Neutrophil (primary cell): ENCODE results near the gene TMEM271.

Experiments used
- H3K27ac ChIP-seq: fragments of 200-600 bp; sonication (generic); 2 replicates; pipeline ENCODE4 v1.5.1; 2016; ENCODE audit warnings: mild to moderate bottlenecking, moderate library complexity
- H3K27me3 ChIP-seq: fragments of 200-600 bp; sonication (generic); 2 replicates; pipeline ENCODE4 v1.6.0; 2016; ENCODE audit warnings: mild to moderate bottlenecking
- H3K36me3 ChIP-seq: fragments of 200-600 bp; sonication (generic); 2 replicates; pipeline ENCODE4 v1.5.1; 2017
- H3K4me1 ChIP-seq, 2 experiments: fragments of 200-600 bp in 1 of 2; sonication (generic) in 1 of 2; 1 replicate in 1 of 2; 2 replicates in 1 of 2; pipeline versions ENCODE4 v1.5.1 to v1.6.1; 2013 to 2016; ENCODE audit warnings: low read depth in 1 of 2, low read length in 1 of 2, mild to moderate bottlenecking in 1 of 2, moderate library complexity in 1 of 2; ENCODE audit not compliant: control insufficient read depth in 1 of 2, insufficient read depth in 1 of 2
- H3K4me3 ChIP-seq, 2 experiments: fragments of 200-600 bp in 1 of 2; sonication (generic) in 1 of 2; 1 replicate in 1 of 2; 2 replicates in 1 of 2; pipeline ENCODE4 v1.5.1; 2013 to 2016; ENCODE audit warnings: low read depth in 1 of 2, low read length in 1 of 2, mild to moderate bottlenecking in 1 of 2, moderate library complexity in 1 of 2
- H3K9me3 ChIP-seq: fragments of 200-600 bp; sonication (generic); 2 replicates; pipeline ENCODE4 v1.5.1; 2016
- TF ChIP-seq, protein P1 (sequence below): fragments of 200-600 bp; sonication (generic); IDR thresholded peaks from 2 replicates; pipeline ENCODE4 v1.5.1; 2016; ENCODE audit warnings: antibody characterized with exemption

Gene TMEM271

DNA sequence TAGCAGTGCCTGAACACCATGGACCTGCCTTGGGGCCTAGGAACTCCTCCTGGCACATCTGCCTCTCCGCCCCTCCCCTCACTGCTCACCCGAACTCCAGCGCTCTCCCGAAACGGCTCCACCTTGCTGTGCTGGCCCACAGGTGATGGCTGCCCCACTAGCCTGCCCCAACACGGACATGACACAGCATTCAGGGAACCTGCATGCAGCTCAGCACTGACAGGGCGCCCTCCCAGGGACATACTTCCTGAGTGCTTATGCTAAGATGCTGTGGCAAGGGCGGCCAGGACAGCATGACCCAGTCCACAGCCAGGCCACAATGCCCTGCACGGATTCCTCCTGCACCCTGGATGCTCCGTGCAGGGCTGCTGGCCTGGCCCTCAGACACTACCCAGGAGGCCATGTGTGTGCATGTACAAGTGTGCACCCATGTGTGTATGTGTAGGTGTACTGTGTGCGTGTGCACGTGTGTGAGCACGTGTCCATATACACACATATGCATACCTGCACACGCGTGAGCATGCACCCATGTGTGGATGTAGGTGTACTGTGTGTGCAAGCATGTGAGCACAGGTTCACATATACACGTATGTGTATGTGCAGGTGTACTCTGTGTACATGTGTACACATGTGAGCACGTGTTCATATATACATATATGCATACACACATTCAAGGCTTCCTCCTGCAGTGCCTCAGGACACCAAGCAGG, 6.0 kb downstream of the TMEM271 start:
- Histone ChIP-seq H3K4me1 (no peaks in the 10 kb centered on the region), H3K27ac (no peak overlapping the region), H3K27me3 (peaks cover 53% of the 10 kb centered on the region), H3K9me3 (no peaks in the 10 kb centered on the region), H3K36me3 (no peaks in the 10 kb centered on the region), H3K4me3 (no peak overlapping the region)
- TF ChIP-seq, protein P1, sequence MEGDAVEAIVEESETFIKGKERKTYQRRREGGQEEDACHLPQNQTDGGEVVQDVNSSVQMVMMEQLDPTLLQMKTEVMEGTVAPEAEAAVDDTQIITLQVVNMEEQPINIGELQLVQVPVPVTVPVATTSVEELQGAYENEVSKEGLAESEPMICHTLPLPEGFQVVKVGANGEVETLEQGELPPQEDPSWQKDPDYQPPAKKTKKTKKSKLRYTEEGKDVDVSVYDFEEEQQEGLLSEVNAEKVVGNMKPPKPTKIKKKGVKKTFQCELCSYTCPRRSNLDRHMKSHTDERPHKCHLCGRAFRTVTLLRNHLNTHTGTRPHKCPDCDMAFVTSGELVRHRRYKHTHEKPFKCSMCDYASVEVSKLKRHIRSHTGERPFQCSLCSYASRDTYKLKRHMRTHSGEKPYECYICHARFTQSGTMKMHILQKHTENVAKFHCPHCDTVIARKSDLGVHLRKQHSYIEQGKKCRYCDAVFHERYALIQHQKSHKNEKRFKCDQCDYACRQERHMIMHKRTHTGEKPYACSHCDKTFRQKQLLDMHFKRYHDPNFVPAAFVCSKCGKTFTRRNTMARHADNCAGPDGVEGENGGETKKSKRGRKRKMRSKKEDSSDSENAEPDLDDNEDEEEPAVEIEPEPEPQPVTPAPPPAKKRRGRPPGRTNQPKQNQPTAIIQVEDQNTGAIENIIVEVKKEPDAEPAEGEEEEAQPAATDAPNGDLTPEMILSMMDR, result no peak

DNA sequence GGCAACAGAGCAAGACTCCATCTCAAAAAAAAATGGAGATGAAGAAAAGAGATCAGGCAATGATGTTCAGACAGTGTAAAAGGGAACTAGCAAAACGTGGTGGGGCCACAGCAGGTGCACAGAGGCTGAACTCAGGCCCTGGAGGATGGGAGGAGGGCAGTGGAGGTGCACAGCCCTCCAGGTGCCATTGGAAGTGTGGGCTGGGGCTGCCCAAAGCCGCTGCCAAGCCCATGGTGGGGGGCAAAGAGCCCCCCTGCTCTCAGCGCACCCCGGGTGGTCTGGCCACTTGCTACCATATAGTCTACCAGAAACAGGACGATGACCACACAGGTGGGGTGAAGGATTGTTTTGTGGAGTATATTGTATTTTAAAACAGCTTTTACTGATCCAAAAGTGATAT, 7.1 kb downstream of the TMEM271 start:
- H3K4me3 ChIP-seq, result no peak overlapping the region
- TF ChIP-seq, protein P1, result no peak
- H3K4me1 ChIP-seq, result no peaks in the 10 kb centered on the region
- no peaks in the 10 kb centered on the region for H3K9me3 ChIP-seq
- H3K36me3 ChIP-seq, result no peaks in the 10 kb centered on the region
- peaks cover 41% of the 10 kb centered on the region for H3K27me3 ChIP-seq
- H3K27ac ChIP-seq, result no peak overlapping the region

DNA sequence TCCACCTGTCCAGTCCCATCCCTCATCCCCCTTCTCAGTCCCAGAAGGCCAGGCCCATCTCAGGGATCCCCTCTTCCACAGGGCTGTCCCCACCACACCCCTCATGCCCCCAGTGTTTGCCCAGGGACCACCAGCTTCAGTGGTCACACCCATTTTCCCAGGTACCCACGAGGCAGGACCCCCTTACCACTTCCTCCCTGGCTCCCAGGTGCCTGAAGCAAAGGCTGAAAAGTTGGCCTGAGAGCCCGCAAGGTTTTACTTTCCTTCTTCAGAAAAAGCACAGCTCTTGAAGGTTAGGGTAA, 7.8 kb downstream of the TMEM271 start:
- H3K9me3 ChIP-seq, result no peaks in the 10 kb centered on the region
- peaks cover 35% of the 10 kb centered on the region for H3K27me3 ChIP-seq
- no peaks in the 10 kb centered on the region for H3K36me3 ChIP-seq
- no peaks in the 10 kb centered on the region for H3K4me1 ChIP-seq
- TF ChIP-seq, protein P1, result no peak
- H3K4me3 ChIP-seq, result no peak overlapping the region
- H3K27ac ChIP-seq, result no peak overlapping the region

DNA sequence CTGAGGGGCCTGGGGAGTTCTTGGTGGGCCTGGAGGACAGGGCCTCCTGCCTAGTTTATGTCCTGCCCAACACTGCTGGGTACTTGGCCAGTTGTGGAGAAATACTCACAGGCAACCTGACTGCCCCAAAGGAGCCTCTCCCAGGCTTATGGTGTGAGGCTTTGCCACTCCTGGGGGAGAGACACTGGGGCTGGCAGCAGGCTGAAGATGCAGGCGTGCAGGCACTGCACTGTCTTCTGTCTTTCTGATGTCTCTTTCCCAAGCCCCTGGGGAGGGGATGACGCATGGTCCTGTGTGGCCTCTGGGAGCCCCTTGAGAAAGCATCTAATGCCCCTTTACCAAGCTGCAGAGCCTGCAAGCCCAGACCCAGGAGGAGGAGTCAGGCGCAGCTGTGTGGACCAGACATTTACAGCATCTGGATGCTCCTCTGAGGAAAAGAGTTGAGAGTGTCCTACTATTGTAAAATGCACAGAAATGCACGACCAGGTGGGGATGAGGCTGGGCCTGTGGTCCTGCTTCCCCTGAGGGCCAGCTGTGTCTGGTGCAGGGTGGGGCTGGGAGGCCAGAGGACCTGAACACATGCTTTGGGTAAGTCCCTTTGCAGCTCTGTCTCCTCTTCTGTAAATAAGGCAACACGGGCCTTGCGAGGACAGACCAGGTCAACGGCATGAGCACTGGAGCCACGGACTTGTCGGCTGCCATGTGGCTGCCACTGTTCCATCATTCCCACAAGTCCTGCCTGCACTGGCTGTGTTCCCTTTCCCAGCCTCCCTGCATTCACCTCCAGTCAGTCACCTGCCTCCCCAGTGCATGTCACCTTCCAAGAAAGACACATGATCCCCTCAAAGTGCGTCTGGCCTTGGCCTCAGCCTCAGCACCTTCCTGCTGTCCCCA, 8.4 kb downstream of the TMEM271 start:
- peaks cover 29% of the 10 kb centered on the region for H3K27me3 ChIP-seq
- no peaks in the 10 kb centered on the region for H3K9me3 ChIP-seq
- H3K4me3 ChIP-seq, result no peak overlapping the region
- H3K27ac ChIP-seq, result no peak overlapping the region
- TF ChIP-seq, protein P1, result no peak
- no peaks in the 10 kb centered on the region for H3K4me1 ChIP-seq
- no peaks in the 10 kb centered on the region for H3K36me3 ChIP-seq

DNA sequence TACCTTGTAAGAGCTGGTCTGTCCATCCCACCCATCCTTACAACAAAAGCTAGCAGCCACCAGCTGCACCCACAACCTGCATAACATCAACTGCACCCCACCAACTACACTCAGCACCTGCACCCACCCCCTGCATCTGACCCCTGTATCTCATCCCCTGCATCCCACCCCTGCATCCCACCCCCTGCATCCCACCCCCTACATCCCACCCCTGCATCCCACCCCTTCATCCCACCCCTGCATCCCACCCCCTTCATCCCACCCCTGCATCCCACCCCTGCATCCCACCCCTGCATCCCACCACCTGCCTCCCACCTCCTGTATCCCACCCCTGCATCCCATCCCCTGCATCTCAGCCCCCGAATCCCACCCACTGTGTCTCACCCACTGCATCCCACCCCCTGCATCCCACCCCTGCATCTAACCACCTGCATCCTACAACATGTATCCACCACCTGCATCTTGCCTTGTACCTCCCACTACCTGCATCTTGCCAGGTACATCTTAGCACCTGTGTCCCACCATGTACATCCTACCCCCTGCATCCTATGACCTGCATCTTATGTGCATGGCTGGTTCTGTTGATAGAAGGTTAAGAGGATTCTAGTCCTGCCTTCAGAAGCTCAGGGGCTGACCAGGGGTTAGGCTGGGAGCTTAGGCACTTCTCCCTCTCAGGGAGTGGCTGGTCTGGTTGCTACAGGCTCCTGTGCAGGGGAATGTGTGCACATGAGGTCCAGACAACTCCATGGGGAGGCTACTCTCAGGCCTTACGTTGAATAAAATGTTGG, 9.4 kb downstream of the TMEM271 start:
- Histone ChIP-seq H3K27me3 (peaks cover 19% of the 10 kb centered on the region), H3K4me1 (no peaks in the 10 kb centered on the region), H3K36me3 (no peaks in the 10 kb centered on the region), H3K4me3 (no peak overlapping the region), H3K27ac (no peak overlapping the region), H3K9me3 (no peaks in the 10 kb centered on the region)
- TF ChIP-seq, protein P1, result no peak
